A549 (cell line): ENCODE results near the gene APBB3. TPM values are rescaled to one million over a fixed set of nuclear protein-coding genes. Genes with fewer than 3 reads are reported as not detected.

ENCODE experiments used
- ATAC-seq, 2 experiments: fragments of 200-7000 bp in 1 of 2; fragments of >200 bp in 1 of 2; cut with Nextera tagmentation in 1 of 2; cut with Tn5 transposase in 1 of 2; 3 replicates each; pipeline versions ENCODE4 v1.8.0 to v1.9.1; 2018 to 2020; ENCODE audit warnings: mild to moderate bottlenecking in 1 of 2, moderate library complexity in 1 of 2
- CTCF ChIA-PET: fragments of 300-600 bp; sonication (Branson Sonifier 250); formaldehyde crosslinking; extraction: SDS; loops from one replicate; lab custom pipeline; 2021; ENCODE audit warnings: antibody characterized with exemption, inconsistent platforms; lab: Yijun Ruan, JAX
- POLR2A ChIA-PET: fragments of 350-600 bp; formaldehyde crosslinking; extraction: SDS; loops from one replicate; lab custom pipeline; 2021; ENCODE audit warnings: antibody characterized with exemption, inconsistent platforms; lab: Yijun Ruan, JAX
- DNase-seq, 2 experiments: peaks; one replicate each; pipeline versions ENCODE4 v3.0.0 to v3.0.0-alpha.2; 2011 to 2016; ENCODE audit warnings: low read depth in 1 of 2, low spot score in 1 of 2
- FAIRE-seq: peaks from 2 replicates; lab custom pipeline; 2011; peaks lifted over from hg19 to GRCh38; lab: Jason Lieb, UNC
- H3K27ac ChIP-seq, 2 experiments: fragments of >200 bp; sonication (Bioruptor Twin); formaldehyde crosslinking; 3 replicates each; pipeline ENCODE4 v1.5.1; 2016 to 2017
- H3K4me1 ChIP-seq: fragments of >200 bp; sonication (Bioruptor Twin); formaldehyde crosslinking; 3 replicates; pipeline ENCODE4 v1.6.1; 2016
- H3K4me2 ChIP-seq: fragments of >200 bp; sonication (Bioruptor Twin); formaldehyde crosslinking; 3 replicates; pipeline ENCODE4 v1.6.1; 2016
- H3K4me3 ChIP-seq: fragments of >200 bp; sonication (Bioruptor Twin); formaldehyde crosslinking; 3 replicates; pipeline ENCODE4 v1.5.1; 2016
- H3K9me3 ChIP-seq: fragments of >200 bp; sonication (Bioruptor Twin); formaldehyde crosslinking; 3 replicates; pipeline ENCODE4 v1.6.1; 2016
- CHD2 ChIP-seq: fragments of 150-350 bp; IDR thresholded peaks from 2 replicates; pipeline ENCODE4 v1.6.1; 2014; ENCODE audit warnings: low read length; ENCODE audit not compliant: partially characterized antibody
- CHD4 ChIP-seq: fragments of 200-600 bp; sonication (generic); IDR thresholded peaks from 2 replicates; pipeline ENCODE4 v1.6.1; 2016; ENCODE audit warnings: antibody characterized with exemption, mild to moderate bottlenecking, borderline replicate concordance
- CTCF ChIP-seq: fragments of >200 bp; sonication (Bioruptor Twin); formaldehyde crosslinking; IDR thresholded peaks from 3 replicates; pipeline ENCODE4 v1.5.1; 2016
- E2F6 ChIP-seq: IDR thresholded peaks from 2 replicates; pipeline ENCODE4 v1.6.1; 2012; ENCODE audit warnings: low read depth, borderline replicate concordance
- EHMT2 ChIP-seq: fragments of 200-600 bp; sonication (generic); IDR thresholded peaks from 2 replicates; pipeline ENCODE4 v1.6.1; 2016; ENCODE audit warnings: antibody characterized with exemption, low read depth, mild to moderate bottlenecking, moderate library complexity
- EP300 ChIP-seq, 2 experiments: fragments of >200 bp; sonication (Bioruptor Twin); formaldehyde crosslinking; IDR thresholded peaks; 2 replicates in 1 of 2; 3 replicates in 1 of 2; pipeline ENCODE4 v1.6.1; 2016 to 2017
- FOSB ChIP-seq: fragments of 250-450 bp; sonication (Bioruptor Pico); IDR thresholded peaks from 2 replicates; pipeline ENCODE4 v1.5.0; 2020; ENCODE audit warnings: mild to moderate bottlenecking, moderate library complexity
- FOXS1 ChIP-seq: fragments of 250-450 bp; sonication (Bioruptor Pico); IDR thresholded peaks from 2 replicates; pipeline ENCODE4 v1.5.0; 2020; ENCODE audit warnings: mild to moderate bottlenecking, moderate library complexity
- HEYL ChIP-seq: fragments of 250-450 bp; sonication (Bioruptor Pico); IDR thresholded peaks from 2 replicates; pipeline ENCODE4 v1.8.0; 2021; ENCODE audit warnings: mild to moderate bottlenecking, moderate library complexity
- JUN ChIP-seq, 2 experiments: fragments of >200 bp; sonication (Bioruptor Twin); formaldehyde crosslinking; IDR thresholded peaks; 2 replicates in 1 of 2; 3 replicates in 1 of 2; pipeline ENCODE4 v1.6.1; 2016 to 2017
- KDM1A ChIP-seq: fragments of 200-600 bp; sonication (generic); IDR thresholded peaks from 2 replicates; pipeline ENCODE4 v1.6.1; 2016; ENCODE audit warnings: low read depth, mild to moderate bottlenecking
- KDM5A ChIP-seq: fragments of 200-600 bp; sonication (generic); IDR thresholded peaks from 2 replicates; pipeline ENCODE4 v1.6.1; 2016; ENCODE audit warnings: antibody characterized with exemption, mild to moderate bottlenecking
- MAX ChIP-seq: IDR thresholded peaks from 2 replicates; pipeline ENCODE4 v1.6.1; 2012
- NPAS2 ChIP-seq: fragments of 250-450 bp; sonication (Bioruptor Pico); IDR thresholded peaks from 2 replicates; pipeline ENCODE4 v1.8.0; 2022; ENCODE audit warnings: mild to moderate bottlenecking, moderate library complexity, borderline replicate concordance
- PHF8 ChIP-seq: fragments of 200-600 bp; sonication (generic); IDR thresholded peaks from 2 replicates; pipeline ENCODE4 v1.6.1; 2016; ENCODE audit warnings: low read depth, mild to moderate bottlenecking, antibody characterized with exemption, moderate library complexity, borderline replicate concordance
- POLR2A ChIP-seq: IDR thresholded peaks from 2 replicates; pipeline ENCODE4 v1.6.1; 2012; ENCODE audit warnings: mild to moderate bottlenecking, low read length
- POLR2AphosphoS2 ChIP-seq: conservative IDR thresholded peaks from 2 replicates; pipeline ENCODE4 v1.6.1; 2012; ENCODE audit warnings: low read length, improper control_type of control experiment, inconsistent platforms
- RAD21 ChIP-seq, 2 experiments: fragments of >200 bp in 1 of 2; sonication (Bioruptor Twin) in 1 of 2; formaldehyde crosslinking in 1 of 2; IDR thresholded peaks in 1 of 2; conservative IDR thresholded peaks in 1 of 2; 2 replicates in 1 of 2; 3 replicates in 1 of 2; pipeline ENCODE4 v1.6.1; 2012 to 2018; ENCODE audit warnings: inconsistent platforms in 1 of 2
- RARB ChIP-seq: fragments of 250-450 bp; sonication (Bioruptor Pico); IDR thresholded peaks from 2 replicates; pipeline ENCODE4 v1.8.0; 2021; ENCODE audit warnings: mild to moderate bottlenecking, moderate library complexity
- RCOR1 ChIP-seq: fragments of 150-350 bp; IDR thresholded peaks from 2 replicates; pipeline ENCODE4 v1.6.1; 2014; ENCODE audit warnings: antibody characterized with exemption, low read length, low read depth
- SMC3 ChIP-seq: fragments of >200 bp; sonication (Bioruptor Twin); formaldehyde crosslinking; IDR thresholded peaks from 3 replicates; pipeline ENCODE4 v1.6.1; 2018; ENCODE audit warnings: inconsistent platforms
- SREBF2 ChIP-seq: fragments of 450-650 bp; IDR thresholded peaks from 2 replicates; pipeline ENCODE4 v1.6.1; 2014; ENCODE audit warnings: mild to moderate bottlenecking, moderate library complexity
- USF2 ChIP-seq: fragments of 450-650 bp; IDR thresholded peaks from 2 replicates; pipeline ENCODE4 v1.6.1; 2014; ENCODE audit warnings: antibody characterized with exemption
- ZC3H11A ChIP-seq: fragments of 450-650 bp; IDR thresholded peaks from 2 replicates; pipeline ENCODE4 v1.6.1; 2014; ENCODE audit warnings: antibody characterized with exemption, mild to moderate bottlenecking
- ZFP36 ChIP-seq: fragments of 450-650 bp; IDR thresholded peaks from 2 replicates; pipeline ENCODE4 v1.6.1; 2014; ENCODE audit warnings: borderline replicate concordance; ENCODE audit not compliant: partially characterized antibody
- ZNF302 ChIP-seq: fragments of 250-450 bp; sonication (Bioruptor Pico); IDR thresholded peaks from 2 replicates; pipeline ENCODE4 v1.9.0; 2021; ENCODE audit warnings: inconsistent platforms, mild to moderate bottlenecking, moderate library complexity
- ZSCAN20 ChIP-seq: fragments of 250-450 bp; sonication (Bioruptor Pico); IDR thresholded peaks from 2 replicates; pipeline ENCODE4 v1.8.0; 2022; ENCODE audit warnings: mild to moderate bottlenecking, moderate library complexity
- WGBS: methylation state at CpG from one replicate; pipeline ENCODE4 v1.1.6; 2017; ENCODE audit errors: missing lambda C conversion rate; 5-methylcytosine and 5-hydroxymethylcytosine counted together
- polyA plus RNA-seq, 4 experiments: library from polyadenylated mRNA; depleted of rRNA in 3 of 4; stranded (reverse); fragments of >200 nt; fragmentation: RNase III in 1 of 4; extraction: RNeasy Plus Mini Kit Qiagen cat#74134 plus additional on column Dnase treatment in 1 of 4; gene quantifications; 2 replicates in 3 of 4; 3 replicates in 1 of 4; pipeline ENCODE4 v1.2.3, GENCODE V29; 2011 to 2017

APBB3 gene
- polyA plus RNA-seq, 2 of the 4 experiments (the other 2 are of a cell fraction) = 9.4 to 11.7 TPM

- FAIRE-seq (no peak), ATAC-seq (peak; percentile 59 to 80; a peak in 4 of 6 replicates), DNase-seq (peak in 1 of 2 experiments; percentile 61)
- Histone ChIP-seq H3K9me3 (no peaks in the 10 kb centered on the region), H3K27ac (no peak overlapping the region; a peak in 1 of 6 replicates), H3K4me1 (no peaks in the 10 kb centered on the region), H3K4me2 (no peak overlapping the region), H3K4me3 (no peak overlapping the region)
- CTCF ChIA-PET = interaction anchor here (1.0 to 1.8 kb wide), 4 partner anchors 28 to 64 kb away, joined by 4 to 5 read pairs (median 4); partner anchors contain the start of gene EIF4EBP3
- no peak for TF ChIP-seq POLR2A
- TF ChIP-seq CTCF = 0 out of 3 replicates have a peak, but pooled peaks have one; percentile 30
- TF ChIP-seq RAD21 (conservative IDR thresholded peaks at IDR 0.05 in 1 of 2, IDR thresholded peaks at IDR 0.05 in 1 of 2) = peak; percentile 50 to 71
- peak; percentile 48; the same call in 2 of the 3 replicates for TF ChIP-seq SMC3
- POLR2A ChIA-PET = no interaction called here
- 79% methylated on average over 8 of the region's 8 CpGs for WGBS
These were observed 10.9 kb upstream of the APBB3 start for GRCh38 chr5:140575309-140575708.

- Histone ChIP-seq H3K4me1 (no peaks in the 10 kb centered on the region), H3K9me3 (no peaks in the 10 kb centered on the region), H3K4me3 (no peak overlapping the region)
- ATAC-seq (peak in 1 of 2 experiments; percentile 39; a peak in 2 of 6 replicates), DNase-seq (peak in 1 of 2 experiments; percentile 53)
- TF ChIP-seq POLR2AphosphoS2 = no peak
- TF ChIP-seq ZFP36 = no peak
- no peak for TF ChIP-seq MAX
- TF ChIP-seq RAD21 (conservative IDR thresholded peaks at IDR 0.05 in 1 of 2, IDR thresholded peaks at IDR 0.05 in 1 of 2) = no peak
- TF ChIP-seq KDM5A = no peak
- TF ChIP-seq NPAS2 (CRISPR knock-in tag) = no peak
- TF ChIP-seq JUN (IDR thresholded peaks at IDR 0.05) = no peak
- TF ChIP-seq ZC3H11A = no peak
- TF ChIP-seq RCOR1 = no peak
- TF ChIP-seq E2F6 = no peak
- TF ChIP-seq CHD4 = no peak
- no peak for TF ChIP-seq EP300 (IDR thresholded peaks at IDR 0.05)
- no peak for TF ChIP-seq FOXS1 (CRISPR knock-in tag)
- TF ChIP-seq KDM1A = no peak
- TF ChIP-seq CHD2 = no peak
- no peak for TF ChIP-seq RARB
- no peak for TF ChIP-seq SMC3
- no peak for TF ChIP-seq PHF8
- TF ChIP-seq, all 56 proteins: peak for 0
- FAIRE-seq = no peak
- POLR2A ChIA-PET = interaction anchor here (1.2 kb wide), 1 partner anchor 16 kb away, joined by 4 read pairs; the partner anchor contains the start of gene SRA1
- Histone ChIP-seq H3K27ac (no peak overlapping the region), H3K4me2 (0 out of 3 replicates have a peak overlapping the region, but pooled peaks have one; percentile 22)
- CTCF ChIA-PET = interaction anchor here (0.6 to 1.8 kb wide), 6 partner anchors 12 to 66 kb away, joined by 3 to 5 read pairs (median 4); partner anchors contain the start of genes CD14 and EIF4EBP3
- 43% methylated on average over 3 of the region's 3 CpGs for WGBS
These were observed 9.8 kb upstream of the APBB3 start for GRCh38 chr5:140574165-140574564.

GRCh38 chr5:140573683-140574082 is 9.3 kb upstream of the APBB3 start:
- ChIA-PET CTCF (interaction anchor here (0.7 to 1.8 kb wide), 2 partner anchors 13 to 62 kb away, joined by 4 read pairs; no protein-coding TSS in a partner anchor), POLR2A (interaction anchor here (1.2 kb wide), 1 partner anchor 16 kb away, joined by 4 read pairs; the partner anchor contains the start of gene SRA1)
- ATAC-seq (no peak), FAIRE-seq (no peak), DNase-seq (no peak)
- Histone ChIP-seq H3K4me3 (no peak overlapping the region), H3K27ac (no peak overlapping the region), H3K4me2 (no peak overlapping the region), H3K9me3 (no peaks in the 10 kb centered on the region), H3K4me1 (no peaks in the 10 kb centered on the region)
- TF ChIP-seq ZSCAN20 (no peak), NPAS2 (CRISPR knock-in tag) (no peak), SREBF2 (no peak), KDM5A (no peak), KDM1A (no peak), FOXS1 (CRISPR knock-in tag) (no peak), ZNF302 (no peak), FOSB (CRISPR knock-in tag) (no peak), USF2 (no peak), HEYL (CRISPR knock-in tag) (no peak), CTCF (no peak), EHMT2 (no peak)
- 92% methylated on average over 7 of the region's 7 CpGs for WGBS
